KMS-11 (cell line): ENCODE data around the gene RPS6KA5.

ENCODE experiments used
- H2AFZ ChIP-seq: fragments of 200-600 bp; sonication (generic); 2 replicates; pipeline ENCODE4 v1.6.1; 2016; ENCODE audit warnings: antibody characterized with exemption, mixed run types, low read depth
- H3K27ac ChIP-seq: fragments of 200-600 bp; sonication (generic); 2 replicates; pipeline ENCODE4 v1.6.1; 2016; ENCODE audit warnings: mild to moderate bottlenecking, mixed run types
- H3K27me3 ChIP-seq: fragments of 200-600 bp; sonication (generic); 2 replicates; pipeline ENCODE4 v1.6.1; 2017; ENCODE audit warnings: mild to moderate bottlenecking, low read depth, mixed run types, moderate library complexity; ENCODE audit not compliant: insufficient read depth
- H3K36me3 ChIP-seq: fragments of 200-600 bp; sonication (generic); 2 replicates; pipeline ENCODE4 v1.6.1; 2017; ENCODE audit warnings: mild to moderate bottlenecking, mixed run types; ENCODE audit not compliant: insufficient read depth
- H3K4me1 ChIP-seq: fragments of 200-600 bp; sonication (generic); 2 replicates; pipeline ENCODE4 v1.6.1; 2016; ENCODE audit warnings: mild to moderate bottlenecking, low read depth, mixed run types; ENCODE audit not compliant: poor library complexity, severe bottlenecking
- H3K4me2 ChIP-seq: fragments of 200-600 bp; sonication (generic); 2 replicates; pipeline ENCODE4 v1.7.0; 2016; ENCODE audit warnings: mild to moderate bottlenecking, mixed run types
- H3K4me3 ChIP-seq: fragments of 200-600 bp; sonication (generic); IDR thresholded peaks from 2 replicates; pipeline ENCODE4 v1.6.1; 2017; ENCODE audit warnings: low read depth, low read length, mixed read lengths; ENCODE audit not compliant: insufficient read depth
- H3K79me2 ChIP-seq: fragments of 200-600 bp; sonication (generic); 2 replicates; pipeline ENCODE4 v1.6.1; 2016; ENCODE audit warnings: low read depth, mixed run types; ENCODE audit not compliant: insufficient read depth
- H3K9ac ChIP-seq: fragments of 200-600 bp; sonication (generic); 2 replicates; pipeline ENCODE4 v1.6.1; 2016; ENCODE audit warnings: mild to moderate bottlenecking, mixed run types
- H4K20me1 ChIP-seq: fragments of 200-600 bp; sonication (generic); 2 replicates; pipeline ENCODE4 v1.6.1; 2016; ENCODE audit warnings: mild to moderate bottlenecking, mixed run types; ENCODE audit not compliant: insufficient read depth
- TF ChIP-seq, protein P1 (sequence below): fragments of 200-600 bp; sonication (generic); conservative IDR thresholded peaks from 2 replicates; pipeline ENCODE4 v1.6.1; 2017; ENCODE audit warnings: low read depth, mild to moderate bottlenecking, antibody characterized with exemption, low read length, moderate library complexity, mixed read lengths

RPS6KA5 gene

DNA sequence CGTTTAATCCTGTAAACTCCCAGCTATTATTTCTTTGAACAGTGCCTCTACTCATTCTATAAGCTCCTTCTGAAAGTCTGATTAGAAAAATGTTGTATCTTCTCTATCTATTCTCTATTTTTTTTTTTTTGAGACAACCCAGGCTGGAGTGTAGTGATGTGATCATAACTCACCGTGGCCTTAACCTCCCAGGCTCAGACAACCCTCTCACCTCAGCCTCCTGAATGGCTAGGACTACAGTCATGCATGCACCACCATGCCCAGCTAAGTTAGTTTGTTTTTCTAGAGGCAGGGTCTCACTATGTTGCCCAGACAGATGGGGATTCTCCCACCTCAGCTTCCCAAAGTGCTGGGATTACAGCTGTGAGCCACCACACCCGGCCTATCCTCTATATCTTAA is 66.6 kb downstream of the RPS6KA5 start:
- no peak overlapping the region for H3K27ac ChIP-seq
- no peaks in the 10 kb centered on the region for H3K27me3 ChIP-seq
- TF ChIP-seq, protein P1, sequence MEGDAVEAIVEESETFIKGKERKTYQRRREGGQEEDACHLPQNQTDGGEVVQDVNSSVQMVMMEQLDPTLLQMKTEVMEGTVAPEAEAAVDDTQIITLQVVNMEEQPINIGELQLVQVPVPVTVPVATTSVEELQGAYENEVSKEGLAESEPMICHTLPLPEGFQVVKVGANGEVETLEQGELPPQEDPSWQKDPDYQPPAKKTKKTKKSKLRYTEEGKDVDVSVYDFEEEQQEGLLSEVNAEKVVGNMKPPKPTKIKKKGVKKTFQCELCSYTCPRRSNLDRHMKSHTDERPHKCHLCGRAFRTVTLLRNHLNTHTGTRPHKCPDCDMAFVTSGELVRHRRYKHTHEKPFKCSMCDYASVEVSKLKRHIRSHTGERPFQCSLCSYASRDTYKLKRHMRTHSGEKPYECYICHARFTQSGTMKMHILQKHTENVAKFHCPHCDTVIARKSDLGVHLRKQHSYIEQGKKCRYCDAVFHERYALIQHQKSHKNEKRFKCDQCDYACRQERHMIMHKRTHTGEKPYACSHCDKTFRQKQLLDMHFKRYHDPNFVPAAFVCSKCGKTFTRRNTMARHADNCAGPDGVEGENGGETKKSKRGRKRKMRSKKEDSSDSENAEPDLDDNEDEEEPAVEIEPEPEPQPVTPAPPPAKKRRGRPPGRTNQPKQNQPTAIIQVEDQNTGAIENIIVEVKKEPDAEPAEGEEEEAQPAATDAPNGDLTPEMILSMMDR = no peak
- H3K79me2 ChIP-seq = no peaks in the 10 kb centered on the region
- peaks cover 8% of the 10 kb centered on the region for H3K4me1 ChIP-seq
- H4K20me1 ChIP-seq = no peaks in the 10 kb centered on the region
- no peak overlapping the region for H3K9ac ChIP-seq
- H3K4me2 ChIP-seq = no peak overlapping the region
- H2AFZ ChIP-seq = no peak overlapping the region
- H3K36me3 ChIP-seq = no peaks in the 10 kb centered on the region
- H3K4me3 ChIP-seq = no peak overlapping the region

DNA sequence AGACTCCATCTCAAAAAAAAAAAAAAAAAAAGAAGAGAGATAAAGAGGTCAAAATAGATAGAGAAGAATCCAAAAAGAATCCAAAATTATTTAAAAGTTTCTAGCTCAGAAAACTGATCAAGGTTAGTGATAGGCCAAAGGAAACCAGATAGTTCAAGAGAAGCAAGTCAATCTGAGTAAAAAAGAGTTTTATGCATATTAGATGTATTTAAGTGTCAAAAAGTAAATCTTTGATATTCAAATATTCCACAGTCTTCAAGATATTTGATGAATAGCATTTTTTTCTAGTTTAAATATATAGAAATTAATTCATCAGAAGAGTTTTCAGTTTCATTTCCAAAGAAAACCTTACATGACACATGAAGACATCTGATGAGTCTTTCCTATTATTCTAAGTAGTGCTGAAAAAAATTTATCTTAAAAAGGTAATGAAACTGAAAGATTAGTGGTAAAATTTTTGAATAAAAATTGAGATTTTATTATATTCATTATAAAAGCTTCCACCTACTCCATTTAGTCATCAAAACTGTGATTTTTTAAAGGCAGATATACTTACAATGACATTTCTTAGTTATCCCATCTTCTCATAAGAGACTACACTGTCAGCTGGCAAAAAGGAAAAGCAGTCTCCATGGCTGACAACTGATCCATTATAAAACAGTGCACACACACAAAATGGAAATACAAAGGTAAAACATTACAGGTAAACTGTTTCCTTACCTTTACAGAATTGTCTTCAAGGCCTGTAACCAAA is 68.6 kb downstream of the RPS6KA5 start:
- TF ChIP-seq, protein P1 = no peak
- H2AFZ ChIP-seq = no peak overlapping the region
- no peak overlapping the region for H3K27ac ChIP-seq
- no peak overlapping the region for H3K4me3 ChIP-seq
- no peak overlapping the region for H3K9ac ChIP-seq
- no peak overlapping the region for H3K4me2 ChIP-seq
- peaks cover 13% of the 10 kb centered on the region for H3K4me1 ChIP-seq
- H3K27me3 ChIP-seq = no peaks in the 10 kb centered on the region
- H3K79me2 ChIP-seq = no peaks in the 10 kb centered on the region
- H4K20me1 ChIP-seq = no peaks in the 10 kb centered on the region
- no peaks in the 10 kb centered on the region for H3K36me3 ChIP-seq

DNA sequence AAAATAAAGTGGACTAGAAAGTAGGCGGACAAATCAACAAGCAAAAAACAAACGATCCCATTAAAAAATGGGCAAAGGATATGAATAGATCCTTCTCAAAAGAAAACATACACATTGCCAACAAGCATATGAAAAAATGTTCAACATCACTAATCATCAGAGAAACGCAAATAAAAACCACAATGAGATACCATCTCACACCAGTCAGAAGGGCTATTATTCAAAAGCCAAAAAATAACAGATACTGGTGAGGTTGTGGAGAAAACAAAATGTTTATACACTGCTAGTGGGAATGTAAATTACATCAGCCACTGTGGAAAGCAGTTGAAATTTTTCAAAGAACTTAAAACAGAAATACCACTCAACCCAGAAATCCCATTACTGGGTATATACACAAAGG is 70.3 kb downstream of the RPS6KA5 start:
- H3K9ac ChIP-seq = no peak overlapping the region
- no peak overlapping the region for H3K4me2 ChIP-seq
- TF ChIP-seq, protein P1 = no peak
- no peaks in the 10 kb centered on the region for H4K20me1 ChIP-seq
- no peak overlapping the region for H3K27ac ChIP-seq
- no peak overlapping the region for H2AFZ ChIP-seq
- H3K4me3 ChIP-seq = no peak overlapping the region
- no peaks in the 10 kb centered on the region for H3K79me2 ChIP-seq
- H3K4me1 ChIP-seq = peaks cover 30% of the 10 kb centered on the region
- H3K27me3 ChIP-seq = no peaks in the 10 kb centered on the region
- no peaks in the 10 kb centered on the region for H3K36me3 ChIP-seq

DNA sequence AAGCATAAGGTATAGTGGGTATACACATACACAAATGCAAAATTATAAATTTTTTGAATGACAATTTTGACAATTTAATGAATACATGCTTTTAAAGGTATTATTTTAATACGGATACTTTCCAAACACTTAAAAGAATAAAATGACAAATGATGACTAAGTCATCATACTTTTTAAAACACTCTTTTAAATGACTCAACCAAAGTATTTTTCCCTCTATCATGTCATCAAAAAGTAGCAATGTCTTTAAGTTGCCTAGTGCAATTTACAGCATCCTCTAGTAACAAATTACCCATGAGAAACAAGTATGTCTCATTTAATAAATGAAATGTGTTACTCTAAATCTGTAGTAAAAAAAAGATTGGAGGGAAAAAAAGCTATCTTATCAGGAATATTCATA is 73.3 kb downstream of the RPS6KA5 start:
- H2AFZ ChIP-seq = no peak overlapping the region
- H3K79me2 ChIP-seq = no peaks in the 10 kb centered on the region
- no peaks in the 10 kb centered on the region for H4K20me1 ChIP-seq
- H3K36me3 ChIP-seq = no peaks in the 10 kb centered on the region
- no peak overlapping the region for H3K9ac ChIP-seq
- H3K27me3 ChIP-seq = no peaks in the 10 kb centered on the region
- TF ChIP-seq, protein P1 = no peak
- H3K27ac ChIP-seq = no peak overlapping the region
- H3K4me2 ChIP-seq = no peak overlapping the region
- peaks cover 34% of the 10 kb centered on the region for H3K4me1 ChIP-seq
- no peak overlapping the region for H3K4me3 ChIP-seq
